Dedifferentiated amniotic fluid mesenchymal stem cell (primary cell): Measurements from ENCODE around the gene RPS2.
"Not testable (repeated sequence)": the region's sequence is repeated elsewhere in the genome, so short reads cannot be mapped to it uniquely, and the experiment has no call there.

Source experiments
- DNase-seq: peaks from one replicate; pipeline ENCODE4 v3.0.0-alpha.2; 2016; ENCODE audit errors: extremely low spot score

RPS2 gene

GRCh38 chr16:1964506-1965395, at the start of gene RPS2:
RPS2 (minus strand) TSS chr16:1964826; CDS start chr16:1964625, 201 bp downstream.
- DNase-seq: peak; percentile 99

DNA sequence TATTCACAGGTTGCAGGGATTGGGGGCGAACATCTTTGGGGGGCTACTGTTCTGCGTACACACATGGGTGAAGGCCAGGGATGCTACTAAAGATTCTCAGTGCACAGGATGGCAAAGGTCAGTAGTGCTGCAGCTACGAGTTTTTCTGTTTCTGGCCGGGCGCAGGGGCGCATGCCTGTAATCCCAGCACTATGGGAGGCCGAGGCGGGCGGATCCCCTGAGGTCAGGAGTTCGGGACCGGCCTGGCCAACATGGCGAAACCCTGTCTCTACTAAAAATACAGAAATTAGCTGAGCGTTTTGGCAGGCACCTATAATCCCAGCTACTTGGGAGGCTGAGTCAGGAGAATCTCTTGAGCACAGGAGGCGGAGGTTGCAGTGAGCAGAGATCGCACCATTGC, 48.9 kb upstream of the RPS2 start:
- DNase-seq: no peak

DNA sequence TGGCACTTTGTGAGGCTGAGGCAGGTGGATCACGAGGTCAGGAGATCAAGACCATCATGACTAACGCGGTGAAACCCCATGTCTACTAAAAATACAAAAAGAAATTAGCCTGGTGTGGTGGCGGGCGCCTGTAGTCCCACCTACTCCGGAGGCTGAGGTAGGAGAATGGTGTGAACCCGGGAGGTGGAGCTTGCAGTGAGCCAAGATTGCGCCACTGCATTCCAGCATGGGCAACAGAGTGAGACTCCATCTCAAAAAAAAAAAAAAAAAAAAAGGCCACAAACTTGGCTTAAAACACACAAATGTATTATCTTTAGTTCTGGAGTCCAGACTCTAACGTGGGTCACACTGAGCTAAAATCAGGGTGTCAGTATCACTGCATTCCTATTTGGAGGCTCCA, 47.1 kb upstream of the RPS2 start:
- not testable (repeated sequence) for DNase-seq

- DNase-seq: peak; percentile 78
Observed at GRCh38 chr16:2009791-2010510, 45.3 kb upstream of the RPS2 start, which contains the start of gene ZNF598. ZNF598 (minus strand) TSS chr16:2009821.

- DNase-seq: no peak
Observed at GRCh38 chr16:2009164-2009711, 44.6 kb upstream of the RPS2 start.

- DNase-seq: no peak
Observed at GRCh38 chr16:2008631-2009163, 44.1 kb upstream of the RPS2 start.

GRCh38 chr16:2008009-2008526, 43.4 kb upstream of the RPS2 start:
- no peak for DNase-seq

- DNase-seq: no peak
Observed at GRCh38 chr16:2007081-2007836, 42.6 kb upstream of the RPS2 start.

DNA sequence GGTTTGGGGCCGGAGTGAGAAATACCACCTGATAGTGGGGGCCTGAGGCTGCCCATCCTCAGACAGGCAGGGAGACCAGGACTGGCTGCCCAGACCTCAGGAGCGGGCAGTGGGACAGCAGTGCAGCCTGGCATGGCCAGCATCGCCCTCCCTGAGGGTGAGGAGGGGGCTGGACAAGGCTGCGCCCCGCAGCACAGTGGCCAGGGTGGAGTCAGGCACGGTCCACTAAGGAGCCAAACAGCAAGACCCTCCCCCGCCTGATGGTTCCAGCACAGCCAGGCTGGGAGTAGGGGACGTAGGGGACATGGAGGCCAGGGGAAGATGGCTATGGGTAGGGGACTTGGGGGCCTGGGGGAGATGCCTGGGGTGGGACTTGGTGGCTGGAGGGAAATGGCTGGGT, 41.7 kb upstream of the RPS2 start:
- no peak for DNase-seq

DNA sequence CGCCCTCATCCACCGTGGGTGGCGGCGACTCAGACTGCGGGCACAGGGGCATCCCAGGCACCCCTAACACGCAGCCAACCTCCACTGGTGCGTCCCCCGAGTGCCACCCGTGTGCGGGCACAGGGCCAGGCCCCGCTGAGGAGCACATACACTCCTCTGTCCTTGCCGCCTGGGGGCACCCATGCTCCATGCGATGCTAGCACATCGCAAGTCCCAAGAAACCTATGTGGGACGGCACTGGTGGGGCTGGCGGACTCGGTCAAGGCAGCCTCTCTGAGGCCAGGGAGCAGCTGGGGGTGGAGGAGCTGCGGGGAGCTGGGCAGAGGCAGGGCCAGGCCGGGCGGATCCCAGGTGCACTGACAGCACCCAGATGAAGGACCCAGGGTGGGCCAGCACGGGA, 41.0 kb upstream of the RPS2 start:
- no peak for DNase-seq

DNA sequence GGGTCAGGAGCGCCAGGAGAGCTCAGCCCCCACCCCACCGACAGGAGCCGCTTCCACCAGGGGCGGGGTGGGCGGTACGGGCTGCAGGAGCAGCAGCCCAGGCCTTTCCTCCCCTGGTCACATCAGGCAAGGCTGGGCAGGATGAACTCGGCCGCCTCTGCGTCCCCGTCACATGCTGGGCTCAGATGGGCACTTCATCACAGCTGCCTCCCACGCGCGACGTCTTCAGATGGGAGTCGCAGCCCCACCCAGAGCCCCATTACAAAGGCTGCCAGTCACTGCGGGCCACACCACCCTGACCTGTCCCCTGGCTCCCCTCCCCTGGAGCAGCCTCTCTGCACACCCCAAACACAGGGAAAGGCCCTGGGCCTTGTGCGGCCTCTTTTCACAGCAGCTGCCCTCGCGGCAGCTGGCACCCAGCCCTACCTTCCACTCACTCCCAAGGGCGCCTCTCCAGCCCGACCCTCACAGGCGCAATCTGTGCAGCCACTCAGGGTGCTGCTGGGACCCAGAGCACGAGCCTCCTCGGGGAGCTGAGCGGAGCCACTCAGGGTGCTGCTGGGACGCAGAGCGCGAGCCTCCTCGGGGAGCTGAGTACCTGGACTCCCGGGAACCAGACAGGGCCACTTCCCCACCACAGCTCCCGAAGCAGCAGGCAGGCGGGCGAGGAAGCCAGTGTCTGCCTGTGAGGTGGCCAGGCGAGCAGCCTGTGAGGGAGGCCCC, 40.3 kb upstream of the RPS2 start:
- DNase-seq: no peak

GRCh38 chr16:2003827-2004641, 39.4 kb upstream of the RPS2 start:
- DNase-seq: peak; percentile 71

DNA sequence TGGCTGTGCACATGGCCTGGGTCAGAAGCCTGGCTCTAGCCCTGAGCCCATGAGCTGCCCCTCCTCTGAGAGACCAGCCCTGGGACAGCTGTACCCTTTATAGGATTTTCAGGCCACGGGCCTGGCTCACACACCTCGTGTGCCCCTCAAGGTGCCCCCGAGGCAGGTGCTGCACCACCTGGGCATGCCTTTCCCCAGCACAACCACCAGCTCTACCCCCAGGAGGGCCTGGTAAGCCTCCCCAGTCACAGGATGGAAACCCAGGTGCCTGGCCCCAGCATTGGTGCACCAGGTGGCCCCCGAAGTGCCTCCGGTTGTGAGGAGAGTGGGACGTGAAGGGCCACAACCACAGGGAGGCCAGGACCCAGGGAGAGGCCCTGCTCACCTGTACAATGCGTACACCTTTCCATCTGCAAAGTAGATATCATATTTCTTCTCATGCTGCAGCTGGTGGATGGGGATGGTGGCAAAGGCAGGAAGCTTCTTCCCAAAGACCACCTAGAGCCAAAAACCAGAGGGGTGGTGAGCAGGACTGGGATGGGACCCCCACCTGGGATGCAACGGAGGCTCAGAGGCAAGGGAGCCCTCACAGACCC, 38.7 kb upstream of the RPS2 start:
- DNase-seq: no peak

GRCh38 chr16:2002406-2003230, 38.0 kb upstream of the RPS2 start:
- no peak for DNase-seq

DNA sequence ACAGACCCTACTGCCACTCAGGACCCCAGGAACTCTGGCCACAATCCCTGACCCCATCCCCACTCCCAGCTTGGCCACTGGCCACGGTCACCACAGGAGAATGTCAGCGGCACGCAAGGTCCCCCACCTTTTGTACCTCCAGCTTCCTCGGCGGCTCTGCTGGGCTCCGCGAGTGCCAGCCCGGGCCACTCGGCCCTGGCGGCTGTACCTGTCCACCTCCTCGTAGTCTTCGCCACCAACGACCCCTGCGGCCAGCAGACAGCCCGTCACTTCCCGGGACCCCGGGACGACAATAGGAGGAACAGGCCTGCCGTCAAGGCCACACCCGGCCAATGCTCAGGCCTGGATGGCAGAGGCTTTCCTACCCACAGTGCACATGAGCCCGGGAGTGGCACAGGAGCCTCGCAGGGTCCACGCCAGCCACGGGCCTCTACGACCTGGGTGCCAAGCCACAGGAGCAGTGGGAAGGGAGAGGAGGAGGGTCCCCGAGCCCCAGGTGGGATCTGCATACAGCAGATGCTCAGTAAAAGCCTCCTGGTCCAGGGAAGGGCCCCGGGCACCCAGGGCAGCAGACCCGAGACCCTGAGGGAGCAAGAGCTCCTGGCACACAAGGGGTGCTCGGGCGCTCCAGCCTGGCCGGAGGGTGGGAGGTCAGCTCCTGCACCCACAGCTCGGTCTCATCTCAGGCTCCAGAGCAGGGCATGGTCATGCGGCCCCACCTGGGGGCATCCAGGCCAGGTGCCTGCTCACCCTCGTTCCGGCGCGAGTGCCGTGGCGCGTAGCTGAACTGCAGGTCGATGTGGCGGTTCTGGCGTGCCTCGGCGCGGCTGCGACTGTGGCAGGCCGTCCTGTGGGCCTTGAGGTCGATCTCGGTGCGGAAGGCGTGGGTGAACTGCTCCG, 37.1 kb upstream of the RPS2 start:
- no peak for DNase-seq

- no peak for DNase-seq
Observed at GRCh38 chr16:2001035-2001434, 36.4 kb upstream of the RPS2 start.

- no peak for DNase-seq
Observed at GRCh38 chr16:1999866-2000514, 35.4 kb upstream of the RPS2 start.
